ENCODE data around the gene PARP9. TPM values are rescaled to one million over a fixed set of nuclear protein-coding genes. Genes with fewer than 3 reads are reported as not detected.

Gene PARP9
- total RNA-seq, 2 experiments from 2014 or later: 0.57 to 1.4 TPM

- DNase-seq (ENCODE audit: low spot score): no peak
- no peak overlapping the region for H3K27ac ChIP-seq (ENCODE audit: low read depth, low read length, poor library complexity, severe bottlenecking)
- POLR2A ChIA-PET: interaction anchor here (0.6 to 1.0 kb wide), 3 partner anchors 80 to 441 kb away, joined by 3 to 4 read pairs (median 3); no protein-coding TSS in a partner anchor
- no peak for TF ChIP-seq CTCF (conservative IDR thresholded peaks at IDR 0.05; ENCODE audit: low read length)
- no peak for TF ChIP-seq EZH2phosphoT487 (IDR thresholded peaks at IDR 0.05; ENCODE audit: borderline replicate concordance, low read depth, low read length)
- no peaks in the 10 kb centered on the region for H3K79me2 ChIP-seq (ENCODE audit: insufficient read depth, low read depth, low read length)
- no peaks in the 10 kb centered on the region for H3K36me3 ChIP-seq (ENCODE audit: insufficient read depth, low read length)
- no peaks in the 10 kb centered on the region for H3K9me3 ChIP-seq (ENCODE audit: low read length)
- CTCF ChIA-PET (ENCODE audit: unreplicated experiment): no interaction called here
- H3K9me2 ChIP-seq (ENCODE audit: insufficient read depth, low read length): no peaks in the 10 kb centered on the region
- no peaks in the 10 kb centered on the region for H3K4me1 ChIP-seq (ENCODE audit: insufficient read depth, low read length, poor library complexity, severe bottlenecking)
- no peak overlapping the region for H2AFZ ChIP-seq (ENCODE audit: low read length)
- intact Hi-C loops (cut with micrococcal nuclease; ENCODE audit: unreplicated experiment): no loop called here
- no peaks in the 10 kb centered on the region for H4K20me1 ChIP-seq (ENCODE audit: insufficient read depth, low read length)
- no TSS peak for BruUV-seq (replicated peaks)
- H3K4me3 ChIP-seq (ENCODE audit: low read depth, low read length, poor library complexity, severe bottlenecking): no peak overlapping the region
- no peak overlapping the region for H3K4me2 ChIP-seq (ENCODE audit: low read length)
These were observed 16.0 kb downstream of the PARP9 start for GRCh38 chr3:122548076-122548475.

GRCh38 chr3:122546151-122546550 lies 17.9 kb downstream of the PARP9 start:
- Histone ChIP-seq H3K4me2 (ENCODE audit: low read length) (no peak overlapping the region), H3K79me2 (ENCODE audit: insufficient read depth, low read depth, low read length) (no peaks in the 10 kb centered on the region), H4K20me1 (ENCODE audit: insufficient read depth, low read length) (no peaks in the 10 kb centered on the region), H3K9me3 (ENCODE audit: low read length) (no peaks in the 10 kb centered on the region), H3K9me2 (ENCODE audit: insufficient read depth, low read length) (no peaks in the 10 kb centered on the region), H2AFZ (ENCODE audit: low read length) (no peak overlapping the region), H3K4me1 (ENCODE audit: insufficient read depth, low read length, poor library complexity, severe bottlenecking) (no peaks in the 10 kb centered on the region), H3K4me3 (ENCODE audit: low read depth, low read length, poor library complexity, severe bottlenecking) (no peak overlapping the region), H3K36me3 (ENCODE audit: insufficient read depth, low read length) (no peaks in the 10 kb centered on the region), H3K27ac (ENCODE audit: low read depth, low read length, poor library complexity, severe bottlenecking) (no peak overlapping the region)
- no peak for DNase-seq (ENCODE audit: low spot score)
- CTCF ChIA-PET (ENCODE audit: unreplicated experiment): no interaction called here
- TF ChIP-seq CTCF (conservative IDR thresholded peaks at IDR 0.05; ENCODE audit: low read length): no peak
- no peak for TF ChIP-seq EZH2phosphoT487 (IDR thresholded peaks at IDR 0.05; ENCODE audit: borderline replicate concordance, low read depth, low read length)
- BruUV-seq (replicated peaks): no TSS peak
- POLR2A ChIA-PET: interaction anchor here (1.2 kb wide), 1 partner anchor 22 kb away, joined by 4 read pairs; no protein-coding TSS in a partner anchor
- intact Hi-C loops (cut with micrococcal nuclease; ENCODE audit: unreplicated experiment): no loop called here

- TF ChIP-seq CTCF (conservative IDR thresholded peaks at IDR 0.05; ENCODE audit: low read length) (no peak), EZH2phosphoT487 (IDR thresholded peaks at IDR 0.05; ENCODE audit: borderline replicate concordance, low read depth, low read length) (no peak)
- ChIA-PET POLR2A (no interaction called here), CTCF (ENCODE audit: unreplicated experiment) (no interaction called here)
- H3K9me2 ChIP-seq (ENCODE audit: insufficient read depth, low read length): no peaks in the 10 kb centered on the region
- no peaks in the 10 kb centered on the region for H3K4me1 ChIP-seq (ENCODE audit: insufficient read depth, low read length, poor library complexity, severe bottlenecking)
- no peak overlapping the region for H3K4me2 ChIP-seq (ENCODE audit: low read length)
- H3K36me3 ChIP-seq (ENCODE audit: insufficient read depth, low read length): no peaks in the 10 kb centered on the region
- BruUV-seq (replicated peaks): no TSS peak
- H3K27ac ChIP-seq (ENCODE audit: low read depth, low read length, poor library complexity, severe bottlenecking): no peak overlapping the region
- H3K79me2 ChIP-seq (ENCODE audit: insufficient read depth, low read depth, low read length): no peaks in the 10 kb centered on the region
- no peak overlapping the region for H2AFZ ChIP-seq (ENCODE audit: low read length)
- H3K9me3 ChIP-seq (ENCODE audit: low read length): no peaks in the 10 kb centered on the region
- H4K20me1 ChIP-seq (ENCODE audit: insufficient read depth, low read length): no peaks in the 10 kb centered on the region
- intact Hi-C loops (cut with micrococcal nuclease; ENCODE audit: unreplicated experiment): no loop called here
- no peak for DNase-seq (ENCODE audit: low spot score)
- H3K4me3 ChIP-seq (ENCODE audit: low read depth, low read length, poor library complexity, severe bottlenecking): no peak overlapping the region
These were observed 25.1 kb downstream of the PARP9 start for GRCh38 chr3:122538956-122539490.

Measured in OCI-LY7 (cell line).